Measurements from ENCODE around the gene PLAGL1.
A peak's percentile ranks its signal among the peaks of the same experiment; 100 is the strongest.

PLAGL1 gene

DNA sequence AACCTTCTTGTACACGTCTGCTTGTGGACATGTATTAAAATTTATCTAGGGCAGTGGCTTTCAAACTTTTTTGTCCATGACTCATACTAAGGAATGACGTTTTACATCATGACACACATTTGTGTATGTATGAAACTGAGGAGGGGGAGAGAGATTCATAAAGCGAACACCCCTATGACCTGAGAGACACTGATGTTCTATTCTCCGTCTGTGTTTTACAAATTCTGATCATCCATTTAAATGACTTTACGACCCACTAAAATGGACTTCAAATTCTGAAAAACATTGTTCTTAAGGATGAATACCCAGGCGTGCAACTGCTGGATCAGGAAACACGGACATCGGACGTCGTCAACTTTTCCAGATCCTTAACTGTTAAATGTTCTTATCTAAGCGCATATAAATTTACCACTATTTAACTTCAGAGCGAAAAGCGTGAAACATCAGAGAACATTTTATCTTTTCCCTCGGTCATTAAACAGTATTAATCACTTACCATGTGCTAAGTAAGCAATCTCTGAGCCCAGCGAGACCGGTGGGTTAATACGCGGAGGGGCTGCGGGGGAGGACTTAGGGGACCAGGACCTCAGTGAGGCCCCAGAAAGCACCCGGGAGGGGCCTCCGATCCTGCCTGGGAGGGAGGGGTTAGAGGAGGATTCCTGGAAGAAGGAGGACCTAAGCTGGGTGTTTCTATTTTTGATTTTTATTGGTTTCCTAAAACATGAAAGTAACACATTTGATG is 1.2 kb downstream of the PLAGL1 start:
- Histone ChIP-seq H3K9me3 (ENCODE audit: control insufficient read depth, low read length) (no peaks in the 10 kb centered on the region), H3K9ac (ENCODE audit: low read length) (no peak overlapping the region), H3K36me3 (ENCODE audit: control insufficient read depth, insufficient read depth, low read length) (no peaks in the 10 kb centered on the region), H3K27me3 (ENCODE audit: control insufficient read depth, insufficient read depth, low read length) (no peaks in the 10 kb centered on the region), H3K4me1 (ENCODE audit: control insufficient read depth, insufficient read depth, low read length) (no peaks in the 10 kb centered on the region), H3K4me3 (ENCODE audit: low read length) (peak overlapping the region; percentile 5)

- Histone ChIP-seq H3K9me3 (ENCODE audit: control insufficient read depth, low read length) (no peaks in the 10 kb centered on the region), H3K36me3 (ENCODE audit: control insufficient read depth, insufficient read depth, low read length) (no peaks in the 10 kb centered on the region), H3K4me3 (ENCODE audit: low read length) (no peak overlapping the region), H3K27me3 (ENCODE audit: control insufficient read depth, insufficient read depth, low read length) (no peaks in the 10 kb centered on the region), H3K4me1 (ENCODE audit: control insufficient read depth, insufficient read depth, low read length) (no peaks in the 10 kb centered on the region), H3K9ac (ENCODE audit: low read length) (no peak overlapping the region)
These were observed 8.7 kb downstream of the PLAGL1 start for GRCh38 chr6:143999406-143999805.

GRCh38 chr6:143998686-143999085 is 9.4 kb downstream of the PLAGL1 start:
- Histone ChIP-seq H3K4me3 (ENCODE audit: low read length) (no peak overlapping the region), H3K9me3 (ENCODE audit: control insufficient read depth, low read length) (no peaks in the 10 kb centered on the region), H3K4me1 (ENCODE audit: control insufficient read depth, insufficient read depth, low read length) (no peaks in the 10 kb centered on the region), H3K36me3 (ENCODE audit: control insufficient read depth, insufficient read depth, low read length) (no peaks in the 10 kb centered on the region), H3K9ac (ENCODE audit: low read length) (no peak overlapping the region), H3K27me3 (ENCODE audit: control insufficient read depth, insufficient read depth, low read length) (no peaks in the 10 kb centered on the region)

- Histone ChIP-seq H3K36me3 (ENCODE audit: control insufficient read depth, insufficient read depth, low read length) (no peaks in the 10 kb centered on the region), H3K9me3 (ENCODE audit: control insufficient read depth, low read length) (no peaks in the 10 kb centered on the region), H3K4me3 (ENCODE audit: low read length) (no peak overlapping the region), H3K27me3 (ENCODE audit: control insufficient read depth, insufficient read depth, low read length) (no peaks in the 10 kb centered on the region), H3K9ac (ENCODE audit: low read length) (no peak overlapping the region), H3K4me1 (ENCODE audit: control insufficient read depth, insufficient read depth, low read length) (no peaks in the 10 kb centered on the region)
These were observed 14.0 kb downstream of the PLAGL1 start for GRCh38 chr6:143993965-143994646.

DNA sequence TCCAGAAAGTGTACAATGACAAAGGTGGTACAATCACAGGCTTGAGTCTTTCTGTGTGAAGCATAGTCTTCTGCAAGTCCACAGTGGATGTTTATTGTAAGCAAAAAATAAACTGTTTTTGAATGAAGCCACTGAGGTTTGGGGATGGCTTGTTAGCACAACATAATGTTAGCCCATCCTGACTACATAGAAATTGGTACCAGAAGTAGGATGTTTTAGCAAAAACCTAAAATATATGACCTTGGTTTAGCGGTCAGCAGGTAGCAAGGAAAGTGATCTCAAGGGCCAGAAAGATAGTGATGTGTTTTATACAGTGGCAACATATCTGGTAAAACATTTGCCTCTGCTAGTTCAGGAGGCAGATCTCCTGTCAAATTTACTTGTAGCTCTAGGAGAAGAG is 15.8 kb downstream of the PLAGL1 start:
- no peaks in the 10 kb centered on the region for H3K4me1 ChIP-seq (ENCODE audit: control insufficient read depth, insufficient read depth, low read length)
- no peaks in the 10 kb centered on the region for H3K36me3 ChIP-seq (ENCODE audit: control insufficient read depth, insufficient read depth, low read length)
- no peaks in the 10 kb centered on the region for H3K9me3 ChIP-seq (ENCODE audit: control insufficient read depth, low read length)
- H3K27me3 ChIP-seq (ENCODE audit: control insufficient read depth, insufficient read depth, low read length), result no peaks in the 10 kb centered on the region
- H3K9ac ChIP-seq (ENCODE audit: low read length), result no peak overlapping the region
- H3K4me3 ChIP-seq (ENCODE audit: low read length), result no peak overlapping the region

DNA sequence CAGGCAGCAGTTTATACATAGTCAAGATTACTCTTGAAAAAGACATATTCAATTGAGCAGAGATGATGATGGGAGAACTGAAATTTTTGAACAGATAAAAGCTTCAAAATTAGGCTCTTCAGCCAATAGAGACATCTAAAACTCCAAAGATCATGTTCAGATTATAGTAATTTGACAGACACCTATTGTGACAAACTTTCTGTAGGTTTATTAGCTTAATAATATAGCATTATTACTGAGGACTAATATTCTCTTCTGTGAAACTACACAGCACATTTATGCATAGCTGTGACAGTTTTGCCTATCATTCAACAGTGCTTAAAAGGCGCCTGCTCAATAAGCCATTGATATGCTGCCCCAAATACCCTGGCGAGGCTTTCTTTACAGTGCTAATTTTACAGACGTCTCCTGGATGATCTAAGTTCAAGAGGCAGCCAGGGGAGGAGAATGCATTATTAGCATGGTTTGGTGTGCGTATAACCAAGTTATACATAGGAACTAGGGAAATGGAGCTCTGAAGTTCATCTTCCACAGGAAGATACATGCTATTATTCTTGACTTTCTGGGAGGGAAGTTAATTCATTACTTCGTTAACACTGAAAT is 21.5 kb downstream of the PLAGL1 start:
- Histone ChIP-seq H3K4me3 (ENCODE audit: low read length) (no peak overlapping the region), H3K4me1 (ENCODE audit: control insufficient read depth, insufficient read depth, low read length) (no peaks in the 10 kb centered on the region), H3K36me3 (ENCODE audit: control insufficient read depth, insufficient read depth, low read length) (no peaks in the 10 kb centered on the region), H3K27me3 (ENCODE audit: control insufficient read depth, insufficient read depth, low read length) (no peaks in the 10 kb centered on the region), H3K9ac (ENCODE audit: low read length) (no peak overlapping the region), H3K9me3 (ENCODE audit: control insufficient read depth, low read length) (no peaks in the 10 kb centered on the region)

- H3K27me3 ChIP-seq (ENCODE audit: control insufficient read depth, insufficient read depth, low read length), result no peaks in the 10 kb centered on the region
- H3K4me3 ChIP-seq (ENCODE audit: low read length), result no peak overlapping the region
- no peaks in the 10 kb centered on the region for H3K9me3 ChIP-seq (ENCODE audit: control insufficient read depth, low read length)
- H3K4me1 ChIP-seq (ENCODE audit: control insufficient read depth, insufficient read depth, low read length), result no peaks in the 10 kb centered on the region
- H3K9ac ChIP-seq (ENCODE audit: low read length), result no peak overlapping the region
- H3K36me3 ChIP-seq (ENCODE audit: control insufficient read depth, insufficient read depth, low read length), result no peaks in the 10 kb centered on the region
These were observed 23.4 kb downstream of the PLAGL1 start for GRCh38 chr6:143984666-143985065.

GRCh38 chr6:143982968-143983367 is 25.1 kb downstream of the PLAGL1 start:
- Histone ChIP-seq H3K9ac (ENCODE audit: low read length) (no peak overlapping the region), H3K27me3 (ENCODE audit: control insufficient read depth, insufficient read depth, low read length) (no peaks in the 10 kb centered on the region), H3K4me1 (ENCODE audit: control insufficient read depth, insufficient read depth, low read length) (no peaks in the 10 kb centered on the region), H3K4me3 (ENCODE audit: low read length) (no peak overlapping the region), H3K36me3 (ENCODE audit: control insufficient read depth, insufficient read depth, low read length) (no peaks in the 10 kb centered on the region), H3K9me3 (ENCODE audit: control insufficient read depth, low read length) (no peaks in the 10 kb centered on the region)

DNA sequence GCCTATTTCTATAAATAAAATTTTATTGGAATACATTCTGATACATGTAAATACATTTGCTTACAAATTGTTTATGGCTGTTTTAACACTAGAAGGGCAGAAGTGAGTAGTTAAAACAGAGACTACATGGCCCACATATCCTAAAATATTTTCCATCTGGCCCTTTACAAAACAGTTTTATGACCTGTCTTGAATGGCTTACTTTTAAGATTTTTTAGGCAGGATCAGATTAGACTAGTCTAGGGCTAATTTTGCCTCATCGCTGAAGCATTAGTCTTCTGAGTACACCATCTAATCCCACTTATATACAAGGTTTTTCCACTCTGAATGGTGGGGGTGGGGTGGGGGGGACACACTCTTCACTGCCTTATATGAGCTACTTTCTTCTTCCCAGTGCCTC is 27.1 kb downstream of the PLAGL1 start:
- H3K4me1 ChIP-seq (ENCODE audit: control insufficient read depth, insufficient read depth, low read length), result no peaks in the 10 kb centered on the region
- H3K27me3 ChIP-seq (ENCODE audit: control insufficient read depth, insufficient read depth, low read length), result no peaks in the 10 kb centered on the region
- no peak overlapping the region for H3K9ac ChIP-seq (ENCODE audit: low read length)
- H3K4me3 ChIP-seq (ENCODE audit: low read length), result no peak overlapping the region
- H3K9me3 ChIP-seq (ENCODE audit: control insufficient read depth, low read length), result no peaks in the 10 kb centered on the region
- no peaks in the 10 kb centered on the region for H3K36me3 ChIP-seq (ENCODE audit: control insufficient read depth, insufficient read depth, low read length)

DNA sequence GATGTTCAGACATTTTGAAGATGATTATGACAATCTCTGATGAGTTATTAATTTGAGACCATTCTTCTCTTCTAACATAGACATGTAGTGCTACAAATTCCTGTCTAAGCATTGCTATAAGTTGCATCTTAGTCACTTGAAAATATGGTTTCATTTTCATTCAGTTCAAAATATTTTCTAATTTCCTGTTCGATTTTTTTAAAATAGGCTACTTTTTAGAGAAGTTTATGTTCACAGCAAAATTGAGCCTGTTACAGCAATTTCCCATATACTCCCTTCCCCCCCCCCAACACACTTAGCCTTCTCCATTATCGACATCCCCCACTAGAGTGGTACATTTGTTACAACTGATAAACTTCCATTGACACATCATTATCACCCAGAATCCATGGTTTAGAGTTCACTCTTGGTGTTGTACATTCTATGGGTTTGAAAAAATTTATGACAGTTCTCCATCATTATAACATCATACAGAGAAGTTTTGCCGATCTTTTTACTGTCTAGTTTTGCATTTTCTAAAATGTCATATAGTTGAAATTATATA is 31.2 kb downstream of the PLAGL1 start:
- Histone ChIP-seq H3K9me3 (ENCODE audit: control insufficient read depth, low read length) (no peaks in the 10 kb centered on the region), H3K9ac (ENCODE audit: low read length) (no peak overlapping the region), H3K36me3 (ENCODE audit: control insufficient read depth, insufficient read depth, low read length) (no peaks in the 10 kb centered on the region), H3K4me1 (ENCODE audit: control insufficient read depth, insufficient read depth, low read length) (no peaks in the 10 kb centered on the region), H3K27me3 (ENCODE audit: control insufficient read depth, insufficient read depth, low read length) (no peaks in the 10 kb centered on the region), H3K4me3 (ENCODE audit: low read length) (no peak overlapping the region)

- no peak overlapping the region for H3K9ac ChIP-seq (ENCODE audit: low read length)
- H3K36me3 ChIP-seq (ENCODE audit: control insufficient read depth, insufficient read depth, low read length), result no peaks in the 10 kb centered on the region
- H3K4me1 ChIP-seq (ENCODE audit: control insufficient read depth, insufficient read depth, low read length), result no peaks in the 10 kb centered on the region
- H3K9me3 ChIP-seq (ENCODE audit: control insufficient read depth, low read length), result no peaks in the 10 kb centered on the region
- no peaks in the 10 kb centered on the region for H3K27me3 ChIP-seq (ENCODE audit: control insufficient read depth, insufficient read depth, low read length)
- H3K4me3 ChIP-seq (ENCODE audit: low read length), result no peak overlapping the region
These were observed 34.0 kb downstream of the PLAGL1 start for GRCh38 chr6:143974089-143974488.

Measured in mucosa of stomach (tissue), 1 donor.